ENCODE measurements around the gene RPL29. TPM values are rescaled to one million over a fixed set of nuclear protein-coding genes. Genes with fewer than 3 reads are reported as not detected.

RPL29 gene
- total RNA-seq, 1 donor from 2014 or later: 1,596 TPM

- DNase-seq (ENCODE audit: low spot score): no peak
- H3K27ac Mint-ChIP-seq: no peak overlapping the region
- no peaks in the 10 kb centered on the region for H3K4me1 Mint-ChIP-seq (ENCODE audit: low read depth)
- H3K36me3 Mint-ChIP-seq (ENCODE audit: low read depth): no peaks in the 10 kb centered on the region
- H3K4me3 Mint-ChIP-seq: no peak overlapping the region
- peaks cover 5% of the 10 kb centered on the region for H3K27me3 Mint-ChIP-seq (ENCODE audit: insufficient read depth)
- intact Hi-C loops (cut with micrococcal nuclease): no loop called here
- H3K9me3 Mint-ChIP-seq: no peaks in the 10 kb centered on the region
Observed at GRCh38 chr3:52023101-52023770, 27.5 kb upstream of the RPL29 start.

DNA sequence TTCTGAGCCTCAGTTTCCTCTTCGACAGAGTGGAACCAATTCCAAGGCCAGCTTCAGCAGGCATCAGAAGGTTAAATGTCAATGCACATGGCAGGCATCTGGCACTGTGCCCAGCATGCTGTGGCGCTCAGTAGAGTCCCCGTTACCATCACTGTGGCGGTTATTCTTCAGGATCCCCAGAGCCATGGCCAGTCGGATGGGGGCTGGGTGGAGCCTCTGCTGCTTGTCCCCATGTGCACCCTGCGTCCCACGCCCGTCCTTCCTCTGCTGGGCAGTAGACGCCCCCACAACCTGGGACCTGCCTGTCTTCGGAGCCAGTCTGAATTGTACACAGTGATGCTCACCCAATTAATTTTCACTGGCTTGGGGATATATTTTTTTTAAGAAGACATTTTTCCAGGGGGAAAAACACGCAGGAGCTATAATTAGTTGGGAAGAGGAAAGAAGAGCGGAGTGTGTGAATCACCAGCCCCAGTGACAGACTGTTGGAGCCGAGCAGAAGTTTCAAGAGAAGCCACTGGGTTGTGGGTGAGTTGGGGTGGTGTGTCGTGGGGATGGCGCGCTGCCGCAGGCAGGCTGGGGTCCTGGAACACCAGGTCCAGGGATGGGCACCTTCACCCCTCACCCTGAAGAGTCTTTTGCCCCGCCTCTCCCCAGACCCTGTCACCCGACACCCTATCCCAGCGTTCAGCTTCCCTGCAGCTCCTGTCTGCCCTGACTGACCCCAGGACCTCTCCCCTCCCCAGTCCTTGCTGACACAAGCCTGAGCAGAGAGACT is 26.8 kb upstream of the RPL29 start:
- no peak overlapping the region for H3K27ac Mint-ChIP-seq
- H3K4me1 Mint-ChIP-seq (ENCODE audit: low read depth): no peaks in the 10 kb centered on the region
- H3K27me3 Mint-ChIP-seq (ENCODE audit: insufficient read depth): peaks cover 8% of the 10 kb centered on the region
- no peaks in the 10 kb centered on the region for H3K36me3 Mint-ChIP-seq (ENCODE audit: low read depth)
- intact Hi-C loops (cut with micrococcal nuclease): no loop called here
- no peak overlapping the region for H3K4me3 Mint-ChIP-seq
- no peaks in the 10 kb centered on the region for H3K9me3 Mint-ChIP-seq
- DNase-seq (ENCODE audit: low spot score): no peak

- intact Hi-C loops (cut with micrococcal nuclease): no loop called here
- H3K9me3 Mint-ChIP-seq: no peaks in the 10 kb centered on the region
- no peak overlapping the region for H3K27ac Mint-ChIP-seq
- H3K4me1 Mint-ChIP-seq (ENCODE audit: low read depth): no peaks in the 10 kb centered on the region
- H3K4me3 Mint-ChIP-seq: no peak overlapping the region
- no peak for DNase-seq (ENCODE audit: low spot score)
- H3K36me3 Mint-ChIP-seq (ENCODE audit: low read depth): no peaks in the 10 kb centered on the region
- H3K27me3 Mint-ChIP-seq (ENCODE audit: insufficient read depth): peaks cover 9% of the 10 kb centered on the region
Observed at GRCh38 chr3:52021489-52022268, 26.0 kb upstream of the RPL29 start.

DNA sequence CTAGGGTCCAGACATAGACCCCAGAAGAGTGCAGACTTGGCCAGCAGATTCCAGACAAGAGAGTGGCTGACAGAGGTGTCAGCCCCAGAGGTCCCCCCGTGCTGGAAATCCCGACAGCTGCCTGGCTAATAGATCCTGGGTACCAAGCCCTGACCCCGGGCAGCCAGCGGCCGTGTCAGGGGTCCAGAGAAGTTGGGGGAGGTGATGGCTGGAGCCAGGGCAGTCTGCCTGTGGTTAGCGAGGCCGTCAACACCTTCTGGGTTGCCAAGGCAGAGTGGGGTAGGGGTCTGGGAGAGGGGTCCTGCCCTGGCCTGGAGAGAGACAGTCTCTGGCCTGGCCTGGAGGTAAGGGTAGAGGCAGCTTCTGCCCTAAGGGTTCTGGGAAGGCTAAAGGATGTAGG is 25.1 kb upstream of the RPL29 start:
- no peaks in the 10 kb centered on the region for H3K4me1 Mint-ChIP-seq (ENCODE audit: low read depth)
- H3K27ac Mint-ChIP-seq: no peak overlapping the region
- intact Hi-C loops (cut with micrococcal nuclease): no loop called here
- H3K4me3 Mint-ChIP-seq: no peak overlapping the region
- H3K9me3 Mint-ChIP-seq: no peaks in the 10 kb centered on the region
- peaks cover 7% of the 10 kb centered on the region for H3K27me3 Mint-ChIP-seq (ENCODE audit: insufficient read depth)
- DNase-seq (ENCODE audit: low spot score): no peak
- no peaks in the 10 kb centered on the region for H3K36me3 Mint-ChIP-seq (ENCODE audit: low read depth)

- Mint-ChIP-seq H3K27ac (no peak overlapping the region), H3K27me3 (ENCODE audit: insufficient read depth) (peaks cover 5% of the 10 kb centered on the region), H3K36me3 (ENCODE audit: low read depth) (no peaks in the 10 kb centered on the region), H3K9me3 (no peaks in the 10 kb centered on the region), H3K4me1 (ENCODE audit: low read depth) (no peaks in the 10 kb centered on the region), H3K4me3 (no peak overlapping the region)
- DNase-seq (ENCODE audit: low spot score): no peak
- intact Hi-C loops (cut with micrococcal nuclease): no loop called here
Observed at GRCh38 chr3:52019352-52020080, 23.8 kb upstream of the RPL29 start.

GRCh38 chr3:52018319-52019000 is 22.8 kb upstream of the RPL29 start:
- no peak for DNase-seq (ENCODE audit: low spot score)
- Mint-ChIP-seq H3K9me3 (no peaks in the 10 kb centered on the region), H3K4me3 (no peak overlapping the region), H3K27ac (no peak overlapping the region), H3K27me3 (ENCODE audit: insufficient read depth) (peaks cover 3% of the 10 kb centered on the region), H3K4me1 (ENCODE audit: low read depth) (no peaks in the 10 kb centered on the region), H3K36me3 (ENCODE audit: low read depth) (no peaks in the 10 kb centered on the region)
- intact Hi-C loops (cut with micrococcal nuclease): no loop called here

DNA sequence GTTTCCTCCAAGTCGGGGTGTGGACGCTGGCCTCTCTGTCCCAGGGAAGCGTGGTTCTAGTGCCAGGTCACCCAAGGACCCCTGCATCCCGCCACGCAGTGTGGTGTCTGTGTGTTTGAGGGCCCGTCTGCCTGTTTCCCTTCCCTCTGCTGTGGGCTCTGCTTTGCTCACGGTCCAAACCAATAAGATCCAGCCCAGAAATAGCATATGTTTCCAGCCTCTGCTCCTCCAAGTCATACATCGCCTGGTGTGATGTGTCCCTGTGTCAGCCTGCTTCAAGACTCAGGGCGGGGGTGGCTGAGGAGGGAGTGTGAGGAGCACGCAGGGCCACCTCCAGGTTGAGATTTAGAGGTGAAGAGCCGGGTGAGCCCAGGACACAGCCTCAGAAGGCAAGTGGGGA is 21.9 kb upstream of the RPL29 start:
- Mint-ChIP-seq H3K4me3 (no peak overlapping the region), H3K9me3 (no peaks in the 10 kb centered on the region), H3K36me3 (ENCODE audit: low read depth) (no peaks in the 10 kb centered on the region), H3K4me1 (ENCODE audit: low read depth) (no peaks in the 10 kb centered on the region), H3K27ac (no peak overlapping the region), H3K27me3 (ENCODE audit: insufficient read depth) (peaks cover 3% of the 10 kb centered on the region)
- no peak for DNase-seq (ENCODE audit: low spot score)
- intact Hi-C loops (cut with micrococcal nuclease): no loop called here

GRCh38 chr3:52015438-52016228 is 19.9 kb upstream of the RPL29 start:
- Mint-ChIP-seq H3K27me3 (ENCODE audit: insufficient read depth) (peaks cover 3% of the 10 kb centered on the region), H3K4me1 (ENCODE audit: low read depth) (no peaks in the 10 kb centered on the region), H3K27ac (no peak overlapping the region), H3K4me3 (no peak overlapping the region), H3K9me3 (no peaks in the 10 kb centered on the region), H3K36me3 (ENCODE audit: low read depth) (no peaks in the 10 kb centered on the region)
- no peak for DNase-seq (ENCODE audit: low spot score)
- intact Hi-C loops (cut with micrococcal nuclease): no loop called here

GRCh38 chr3:52014613-52015012 is 18.9 kb upstream of the RPL29 start:
- H3K27me3 Mint-ChIP-seq (ENCODE audit: insufficient read depth): peaks cover 3% of the 10 kb centered on the region
- no peak overlapping the region for H3K4me3 Mint-ChIP-seq
- no peaks in the 10 kb centered on the region for H3K4me1 Mint-ChIP-seq (ENCODE audit: low read depth)
- intact Hi-C loops (cut with micrococcal nuclease): no loop called here
- no peak overlapping the region for H3K27ac Mint-ChIP-seq
- DNase-seq (ENCODE audit: low spot score): no peak
- H3K9me3 Mint-ChIP-seq: no peaks in the 10 kb centered on the region
- no peaks in the 10 kb centered on the region for H3K36me3 Mint-ChIP-seq (ENCODE audit: low read depth)

GRCh38 chr3:52013802-52014598 is 18.3 kb upstream of the RPL29 start:
- DNase-seq (ENCODE audit: low spot score): no peak
- no peak overlapping the region for H3K27ac Mint-ChIP-seq
- no peaks in the 10 kb centered on the region for H3K36me3 Mint-ChIP-seq (ENCODE audit: low read depth)
- peaks cover 3% of the 10 kb centered on the region for H3K27me3 Mint-ChIP-seq (ENCODE audit: insufficient read depth)
- intact Hi-C loops (cut with micrococcal nuclease): no loop called here
- no peaks in the 10 kb centered on the region for H3K4me1 Mint-ChIP-seq (ENCODE audit: low read depth)
- no peak overlapping the region for H3K4me3 Mint-ChIP-seq
- H3K9me3 Mint-ChIP-seq: no peaks in the 10 kb centered on the region

GRCh38 chr3:52012699-52013098 is 17.0 kb upstream of the RPL29 start:
- H3K4me1 Mint-ChIP-seq (ENCODE audit: low read depth): no peaks in the 10 kb centered on the region
- DNase-seq (ENCODE audit: low spot score): no peak
- no peaks in the 10 kb centered on the region for H3K9me3 Mint-ChIP-seq
- intact Hi-C loops (cut with micrococcal nuclease): no loop called here
- H3K27me3 Mint-ChIP-seq (ENCODE audit: insufficient read depth): peaks cover 3% of the 10 kb centered on the region
- H3K27ac Mint-ChIP-seq: no peak overlapping the region
- H3K36me3 Mint-ChIP-seq (ENCODE audit: low read depth): no peaks in the 10 kb centered on the region
- H3K4me3 Mint-ChIP-seq: no peak overlapping the region
